NCI-H460 (cell line): Measurements from ENCODE around the gene TLR8. TPM values are rescaled to one million over a fixed set of nuclear protein-coding genes. Genes with fewer than 3 reads are reported as not detected.
"Not testable (repeated sequence)": the region's sequence is repeated elsewhere in the genome, so short reads cannot be mapped to it uniquely, and the experiment has no call there.

Source experiments
- DNase-seq: peaks from one replicate; pipeline ENCODE4 v3.0.0-alpha.2; 2016; ENCODE audit warnings: low read depth; ENCODE audit errors: extremely low read depth
- total RNA-seq: library from RNA; depleted of rRNA; stranded (reverse); fragments of >200 nt; shearing (Covaris generic); gene quantifications from 2 replicates; pipeline ENCODE4 v1.2.3, GENCODE V29; 2014; rRNA removed

The TLR8 gene
- total RNA-seq, 1 experiment from 2014 or later = not detected

DNA sequence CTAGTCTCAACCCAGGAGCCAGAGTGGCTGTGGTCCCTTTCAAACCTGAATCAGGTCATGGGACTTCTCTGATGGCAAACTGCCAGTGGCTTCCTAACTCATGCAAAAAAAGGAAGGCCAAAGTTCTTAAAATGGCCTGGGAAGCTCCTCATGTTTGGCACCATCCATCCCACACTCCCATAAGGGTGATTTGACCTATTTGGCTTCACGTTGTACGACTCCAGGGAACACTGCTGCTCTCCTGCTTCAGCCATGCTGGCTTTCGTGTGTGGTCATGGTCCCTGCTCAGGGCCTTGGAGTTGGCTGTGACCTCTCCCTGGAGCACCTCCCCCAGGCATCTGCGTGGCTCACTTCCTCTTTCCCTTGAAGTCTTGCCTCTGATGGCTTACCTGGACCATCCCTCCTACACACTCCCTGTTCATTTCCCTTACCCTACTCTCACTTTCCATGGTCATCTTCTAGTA, 55.7 kb downstream of the TLR8 start:
- no peak for DNase-seq

DNA sequence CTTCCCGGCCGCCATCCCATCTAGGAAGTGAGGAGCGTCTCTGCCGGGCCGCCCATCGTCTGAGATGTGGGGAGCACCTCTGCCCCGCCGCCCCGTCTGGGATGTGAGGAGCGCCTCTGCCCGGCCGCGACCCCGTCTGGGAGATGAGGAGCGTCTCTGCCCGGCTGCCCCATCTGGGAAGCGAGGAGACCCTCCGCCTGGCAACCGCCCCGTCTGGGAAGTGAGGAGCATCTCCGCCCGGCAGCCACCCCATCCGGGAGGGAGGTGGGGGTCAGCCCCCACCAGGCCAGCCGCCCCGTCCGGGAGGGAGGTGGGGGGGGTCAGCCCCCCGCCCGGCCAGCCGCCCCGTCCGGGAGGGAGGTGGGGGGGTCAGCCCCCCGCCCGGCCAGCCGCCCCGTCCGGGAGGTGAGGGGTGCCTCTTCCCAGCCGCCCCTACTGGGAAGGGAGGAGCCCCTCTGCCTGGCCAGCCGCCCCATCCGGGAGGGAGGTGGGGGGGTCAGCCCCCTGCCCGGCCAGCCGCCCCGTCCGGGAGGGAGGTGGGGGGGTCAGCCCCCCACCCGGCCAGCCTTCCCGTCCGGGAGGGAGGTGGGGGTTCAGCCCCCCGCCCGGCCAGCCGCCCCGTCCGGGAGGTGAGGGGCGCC, 56.9 kb downstream of the TLR8 start:
- DNase-seq = not testable (repeated sequence)

DNA sequence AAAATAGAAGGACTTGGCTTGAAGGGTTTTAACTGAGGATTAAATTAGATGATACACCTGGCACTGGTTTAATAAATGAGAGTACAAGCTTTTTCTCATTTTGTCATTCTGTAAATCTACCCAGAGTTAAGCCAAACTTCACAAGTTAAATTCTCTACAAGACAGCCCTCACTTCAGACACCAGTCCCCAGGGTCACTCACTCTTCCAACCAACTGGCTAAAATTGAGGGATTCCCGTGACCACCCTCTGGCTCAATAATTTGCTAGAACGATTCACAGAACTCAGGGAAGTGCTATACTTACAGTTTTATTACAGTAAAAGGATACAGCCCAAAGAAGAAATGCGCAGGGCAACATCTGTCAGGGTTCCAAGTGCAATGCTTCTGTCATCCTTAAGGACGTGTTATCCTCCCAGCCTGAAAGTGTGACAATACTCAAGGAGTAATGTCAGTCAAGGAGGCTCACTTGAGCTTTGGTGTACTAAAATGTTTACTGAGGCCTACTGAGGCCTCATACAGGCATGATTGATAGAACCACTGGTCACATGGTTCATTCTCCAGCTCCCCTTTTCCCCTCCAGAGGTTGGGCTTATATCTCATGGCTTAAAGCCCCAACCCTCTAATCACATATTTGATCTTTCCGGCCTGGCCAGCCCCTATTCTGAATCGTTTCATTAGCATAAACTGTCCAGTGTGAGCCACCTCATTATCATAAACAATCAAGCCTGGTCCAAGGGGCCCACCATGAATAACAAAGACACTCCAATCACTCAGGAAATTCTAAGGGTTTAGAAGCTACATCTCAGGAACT, 58.9 kb downstream of the TLR8 start:
- DNase-seq = no peak

DNA sequence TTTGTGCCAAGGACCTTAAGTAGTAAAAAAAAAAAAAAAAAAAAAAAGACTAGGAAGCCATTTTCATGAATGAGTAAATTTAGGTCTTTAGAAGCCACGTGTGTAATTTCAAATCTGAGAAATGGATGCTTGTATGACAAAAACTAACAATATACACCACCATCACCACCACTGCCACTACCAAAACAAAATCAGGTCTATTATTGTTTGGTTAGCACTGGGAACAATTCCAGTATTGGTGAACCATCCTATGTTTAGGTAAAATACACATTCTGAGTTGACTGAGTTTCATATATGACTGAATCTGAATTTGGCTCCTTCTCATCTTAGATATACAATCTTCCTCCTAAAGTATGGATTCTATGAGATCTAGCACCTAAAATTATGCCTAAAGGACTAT, 59.7 kb downstream of the TLR8 start:
- no peak for DNase-seq

DNA sequence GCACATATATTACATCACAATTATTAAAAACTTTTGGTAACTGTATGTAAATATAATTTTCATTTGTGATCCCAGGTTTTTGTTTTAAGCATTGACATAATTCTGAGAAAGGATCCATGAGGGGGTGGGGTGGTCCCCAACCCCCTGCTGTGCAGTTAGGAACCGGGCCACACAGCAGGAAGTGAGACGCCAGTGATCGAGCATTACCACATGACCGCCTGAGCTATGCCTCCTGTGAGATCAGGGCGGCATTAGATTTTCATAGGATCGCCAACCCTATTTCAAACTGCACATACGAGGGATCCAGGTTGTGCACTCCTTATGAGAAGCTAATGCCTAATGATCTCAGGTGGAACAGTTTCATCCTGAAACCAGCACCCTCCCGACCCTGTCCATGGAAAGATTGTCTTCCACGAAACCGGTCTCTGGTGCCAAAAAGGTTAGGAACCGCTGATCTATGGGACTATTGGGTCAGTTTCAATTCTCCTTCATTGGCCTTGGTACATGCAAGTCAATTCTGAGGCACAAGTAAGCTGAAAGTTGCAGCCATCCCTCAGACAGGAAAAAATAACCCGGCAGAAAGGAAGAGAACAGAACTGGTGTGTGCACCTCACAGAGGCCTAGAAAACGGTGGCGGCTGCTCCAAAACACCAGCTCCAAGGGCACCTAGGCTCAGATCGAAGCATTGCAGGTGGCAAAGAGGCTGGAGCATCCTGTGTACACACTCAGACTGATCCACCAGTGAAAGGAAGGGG, 61.5 kb downstream of the TLR8 start:
- no peak for DNase-seq

DNA sequence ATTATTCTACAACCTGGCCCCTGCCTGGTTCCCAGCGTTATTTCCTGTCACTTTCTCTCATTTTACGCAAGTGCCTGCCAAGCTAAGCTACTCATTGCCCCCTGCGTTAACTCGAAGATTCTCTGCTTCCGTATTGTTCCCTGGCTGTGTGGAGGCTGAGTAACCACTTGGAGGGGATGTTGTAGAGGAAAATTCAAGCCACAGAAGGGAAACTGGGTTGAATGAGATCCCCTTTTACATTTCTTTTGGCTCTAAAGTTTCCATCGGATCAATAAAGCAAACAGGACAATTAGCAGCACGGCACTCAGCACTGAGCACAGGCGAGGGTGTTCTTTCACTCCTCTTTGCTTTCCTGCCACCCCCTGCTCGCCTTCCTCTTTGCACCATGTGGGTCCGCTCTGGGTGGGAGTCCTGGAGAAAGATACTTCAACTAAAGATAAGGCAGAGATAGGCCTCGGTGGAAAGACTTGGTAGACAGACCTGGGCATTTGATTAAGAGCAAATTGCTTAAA, 64.3 kb downstream of the TLR8 start:
- no peak for DNase-seq

DNA sequence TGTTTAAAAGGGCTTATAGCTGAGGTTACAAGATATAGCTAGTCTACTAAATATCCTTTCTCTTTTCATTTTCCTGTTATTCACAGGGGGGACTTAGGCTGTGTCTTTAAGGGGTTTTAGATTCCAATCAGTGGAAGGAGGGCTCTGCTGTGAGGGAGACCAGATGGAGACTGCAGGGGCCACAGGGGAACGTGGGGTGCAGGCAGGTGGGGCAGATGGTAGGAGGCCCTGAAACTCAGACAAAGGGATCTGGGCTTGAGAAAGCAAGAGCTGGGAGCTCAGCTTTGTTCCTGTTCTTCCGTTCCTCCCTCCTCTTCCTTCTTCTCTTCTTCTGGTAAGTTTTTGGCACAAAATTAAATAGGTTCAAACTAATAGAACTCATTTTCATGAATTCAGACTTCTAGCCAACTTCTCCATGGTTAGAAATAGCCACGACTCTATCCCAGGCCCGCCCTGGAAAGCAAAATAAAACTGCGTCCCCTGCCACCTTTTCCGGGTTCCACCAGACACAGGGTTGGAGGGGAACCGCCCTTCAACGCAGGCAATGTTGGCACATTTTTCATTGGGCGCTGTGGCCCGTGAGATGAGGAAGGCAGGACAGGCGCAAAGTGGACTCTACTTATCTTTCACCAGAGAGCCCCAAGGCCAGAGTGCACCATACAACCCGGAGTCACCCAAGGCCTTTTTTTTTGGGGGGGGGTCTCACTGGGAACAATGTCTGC, 65.0 kb downstream of the TLR8 start:
- DNase-seq = no peak

DNA sequence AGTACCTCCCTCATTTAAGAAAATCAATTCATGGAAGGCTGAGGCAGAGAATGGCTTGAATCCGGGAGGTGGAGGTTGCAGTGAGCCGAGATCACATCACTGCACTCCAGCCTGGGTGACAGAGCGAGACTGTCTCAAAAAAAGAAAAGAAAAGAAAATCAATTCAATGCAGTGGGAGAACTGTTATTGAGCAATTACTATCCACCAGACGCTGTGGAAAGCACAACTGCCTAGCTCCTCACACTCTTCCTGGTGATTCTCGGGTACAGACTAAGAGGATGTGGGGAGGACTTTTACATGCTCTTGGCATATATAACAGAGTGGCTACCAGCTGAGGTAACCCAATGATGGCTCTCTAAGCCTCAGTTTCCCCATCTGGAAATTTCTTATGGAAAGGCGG, 65.8 kb downstream of the TLR8 start:
- DNase-seq = no peak

Other genes with a start within 250 kb of the TLR8 start
- gene PRPS2, start 115.2 kb upstream of the TLR8 start, total RNA-seq = 55.0 and 55.9 TPM in 2 replicates
- gene TLR7, start 39.5 kb upstream of the TLR8 start, total RNA-seq = not detected in 2 replicates
- gene TMSB4X, start 68.5 kb downstream of the TLR8 start, total RNA-seq = 1,028 and 1,226 TPM in 2 replicates
- gene FAM9C, start 138.0 kb downstream of the TLR8 start, total RNA-seq = not detected in 2 replicates